ENCODE measurements around the gene ANKLE1. TPM values are rescaled to one million over a fixed set of nuclear protein-coding genes. Genes with fewer than 3 reads are reported as not detected.

ANKLE1 gene
- total RNA-seq, 2 donors from 2014 or later: 0.27 to 0.44 TPM

- Histone ChIP-seq H3K9ac (ENCODE audit: low read depth in 2 of 2, low read length in 2 of 2) (no peak overlapping the region), H3K36me3 (peaks cover 15% of the 10 kb centered on the region), H3K27ac (no peak overlapping the region), H3K4me3 (no peak overlapping the region), H3K27me3 (no peaks in the 10 kb centered on the region), H3K9me3 (no peaks in the 10 kb centered on the region), H3K4me1 (no peaks in the 10 kb centered on the region)
- intact Hi-C loops (cut with DNase I): no loop called here
- DNase-seq: no peak
- no peak for TF ChIP-seq CTCF (IDR thresholded peaks at IDR 0.05)
Measured at GRCh38 chr19:17320435-17320834, 38.7 kb downstream of the ANKLE1 start.

GRCh38 chr19:17321655-17322489 lies 40.2 kb downstream of the ANKLE1 start:
- no peaks in the 10 kb centered on the region for H3K4me1 ChIP-seq
- H3K36me3 ChIP-seq: peaks cover 15% of the 10 kb centered on the region
- no peak for TF ChIP-seq CTCF (IDR thresholded peaks at IDR 0.05)
- H3K9me3 ChIP-seq: no peaks in the 10 kb centered on the region
- no peak for DNase-seq
- H3K27ac ChIP-seq: no peak overlapping the region
- H3K4me3 ChIP-seq: no peak overlapping the region
- no peak overlapping the region for H3K9ac ChIP-seq (ENCODE audit: low read depth in 2 of 2, low read length in 2 of 2)
- H3K27me3 ChIP-seq: no peaks in the 10 kb centered on the region
- intact Hi-C loops (cut with DNase I): no loop called here

GRCh38 chr19:17322854-17323253 lies 41.2 kb downstream of the ANKLE1 start:
- no peak overlapping the region for H3K9ac ChIP-seq (ENCODE audit: low read depth in 2 of 2, low read length in 2 of 2)
- TF ChIP-seq CTCF (IDR thresholded peaks at IDR 0.05): no peak
- peak; percentile 34 for DNase-seq
- H3K4me1 ChIP-seq: peaks cover 3% of the 10 kb centered on the region
- intact Hi-C loops (cut with DNase I): no loop called here
- no peak overlapping the region for H3K27ac ChIP-seq
- no peaks in the 10 kb centered on the region for H3K27me3 ChIP-seq
- H3K36me3 ChIP-seq: peaks cover 15% of the 10 kb centered on the region
- H3K9me3 ChIP-seq: no peaks in the 10 kb centered on the region
- no peak overlapping the region for H3K4me3 ChIP-seq

GRCh38 chr19:17323300-17323963 lies 41.7 kb downstream of the ANKLE1 start:
- Histone ChIP-seq H3K27ac (no peak overlapping the region), H3K9ac (ENCODE audit: low read depth in 2 of 2, low read length in 2 of 2) (no peak overlapping the region), H3K27me3 (no peaks in the 10 kb centered on the region), H3K4me1 (peaks cover 3% of the 10 kb centered on the region), H3K9me3 (no peaks in the 10 kb centered on the region), H3K4me3 (no peak overlapping the region), H3K36me3 (peaks cover 15% of the 10 kb centered on the region)
- intact Hi-C loops (cut with DNase I): no loop called here
- TF ChIP-seq CTCF (IDR thresholded peaks at IDR 0.05): no peak
- no peak for DNase-seq

- Histone ChIP-seq H3K36me3 (peaks cover 15% of the 10 kb centered on the region), H3K9me3 (no peaks in the 10 kb centered on the region), H3K4me3 (no peak overlapping the region), H3K27ac (no peak overlapping the region), H3K27me3 (peaks cover 2% of the 10 kb centered on the region), H3K4me1 (peaks cover 4% of the 10 kb centered on the region), H3K9ac (ENCODE audit: low read depth in 2 of 2, low read length in 2 of 2) (no peak overlapping the region)
- TF ChIP-seq CTCF (IDR thresholded peaks at IDR 0.05): no peak
- intact Hi-C loops (cut with DNase I): no loop called here
- no peak for DNase-seq
Measured at GRCh38 chr19:17323964-17324332, 42.2 kb downstream of the ANKLE1 start.
